Stimulated activated CD4-positive, alpha-beta T cell treated with anti-CD3 and anti-CD28 coated beads, Interleukin-2, amount 100 ng/mL, for 4 hours (primary cell): ENCODE results near the gene CERS6.

Source experiments
- DNase-seq: peaks from one replicate; pipeline ENCODE4 v3.0.0-alpha.2; 2020; ENCODE audit warnings: low read depth

Gene CERS6

GRCh38 chr2:168568476-168569267, 112.6 kb downstream of the CERS6 start:
- DNase-seq: no peak

GRCh38 chr2:168571061-168571460, 115.0 kb downstream of the CERS6 start:
- no peak for DNase-seq

- no peak for DNase-seq
Observed at GRCh38 chr2:168573128-168573903, 117.2 kb downstream of the CERS6 start.

- no peak for DNase-seq
Observed at GRCh38 chr2:168574856-168575630, 119.0 kb downstream of the CERS6 start.

- no peak for DNase-seq
Observed at GRCh38 chr2:168577885-168578284, 121.8 kb downstream of the CERS6 start.

GRCh38 chr2:168583064-168583709, 127.1 kb downstream of the CERS6 start:
- no peak for DNase-seq

- no peak for DNase-seq
Observed at GRCh38 chr2:168583710-168584521, 127.8 kb downstream of the CERS6 start.

- DNase-seq: no peak
Observed at GRCh38 chr2:168584911-168585310, 128.8 kb downstream of the CERS6 start.

- DNase-seq: no peak
Observed at GRCh38 chr2:168585700-168586099, 129.6 kb downstream of the CERS6 start.

- DNase-seq: no peak
Observed at GRCh38 chr2:168587307-168587706, 131.2 kb downstream of the CERS6 start.

GRCh38 chr2:168589236-168590211, 133.5 kb downstream of the CERS6 start:
- DNase-seq: no peak

- DNase-seq: no peak
Observed at GRCh38 chr2:168592181-168592831, 136.2 kb downstream of the CERS6 start.

GRCh38 chr2:168593713-168594112, 137.6 kb downstream of the CERS6 start:
- no peak for DNase-seq

- DNase-seq: no peak
Observed at GRCh38 chr2:168594778-168595177, 138.7 kb downstream of the CERS6 start.

- no peak for DNase-seq
Observed at GRCh38 chr2:168596881-168597655, 141.0 kb downstream of the CERS6 start.

GRCh38 chr2:168599738-168600137, 143.7 kb downstream of the CERS6 start:
- no peak for DNase-seq

- no peak for DNase-seq
Observed at GRCh38 chr2:168600949-168601348, 144.9 kb downstream of the CERS6 start.

- DNase-seq: no peak
Observed at GRCh38 chr2:168601741-168602140, 145.7 kb downstream of the CERS6 start.

GRCh38 chr2:168602379-168602778, 146.3 kb downstream of the CERS6 start:
- no peak for DNase-seq
